ENCODE results near the gene GNGT2.

GNGT2 gene

GRCh38 chr17:49217651-49218413, 7.5 kb upstream of the GNGT2 start:
- Histone ChIP-seq H2BK15ac (ENCODE audit: low read depth, poor library complexity, severe bottlenecking) (no peak overlapping the region), H3K9me3 (ENCODE audit: control insufficient read depth, low read length) (no peaks in the 10 kb centered on the region)
- no peak for DNase-seq

GRCh38 chr17:49216953-49217650, 6.7 kb upstream of the GNGT2 start:
- H3K27ac ChIP-seq (ENCODE audit: low read length, poor library complexity, severe bottlenecking): no peak overlapping the region
- H3K18ac ChIP-seq (ENCODE audit: low read depth in 1 of 2, low read length in 2 of 2): no peak overlapping the region
- H2BK12ac ChIP-seq (ENCODE audit: low read length in 2 of 2): no peak overlapping the region
- no peak for DNase-seq
- H3K79me1 ChIP-seq (replicated peaks; ENCODE audit: low read length, poor library complexity, severe bottlenecking): no peaks in the 10 kb centered on the region
- no peak overlapping the region for H3K23ac ChIP-seq (ENCODE audit: low read length in 2 of 2)
- no peaks in the 10 kb centered on the region for H3K9me3 ChIP-seq (ENCODE audit: control insufficient read depth, low read length)
- no peak overlapping the region for H2BK120ac ChIP-seq (ENCODE audit: low read depth, low read length)
- no peak overlapping the region for H2AK5ac ChIP-seq (ENCODE audit: low read length, severe bottlenecking)
- no peak overlapping the region for H3K9ac ChIP-seq (ENCODE audit: low read length)
- 85% methylated on average over 11 of the region's 11 CpGs for WGBS
- H4K91ac ChIP-seq (ENCODE audit: low read length): peak overlapping the region; percentile 46
- peaks cover 0 to 35% of the 10 kb centered on the region in 2 experiments for H3K27me3 ChIP-seq (ENCODE audit: control insufficient read depth in 1 of 2, insufficient read depth in 1 of 2, low read length in 2 of 2)
- H3K4me1 ChIP-seq (ENCODE audit: control insufficient read depth, insufficient read depth, low read depth, low read length): no peaks in the 10 kb centered on the region
- no peak overlapping the region for H3K4me2 ChIP-seq (ENCODE audit: low read length, poor library complexity, severe bottlenecking)
- H2BK15ac ChIP-seq (ENCODE audit: low read depth, poor library complexity, severe bottlenecking): no peak overlapping the region
- no peak overlapping the region for H2AFZ ChIP-seq (ENCODE audit: low read depth, low read length)
- no peak overlapping the region for H2BK5ac ChIP-seq (ENCODE audit: low read depth, low read length, poor library complexity, severe bottlenecking)
- H3K4ac ChIP-seq (ENCODE audit: low read depth in 1 of 2, low read length in 2 of 2): no peak overlapping the region
- no peak overlapping the region for H4K8ac ChIP-seq (ENCODE audit: low read length)
- H3K14ac ChIP-seq (ENCODE audit: low read length in 2 of 2): no peak overlapping the region
- H3K36me3 ChIP-seq (ENCODE audit: control insufficient read depth in 1 of 2, insufficient read depth in 2 of 2, low read depth in 1 of 2, low read length in 2 of 2): peaks cover 0 to 17% of the 10 kb centered on the region in 2 experiments
- no peak overlapping the region for H3K4me3 ChIP-seq (ENCODE audit: insufficient read depth in 1 of 2, low read depth in 1 of 2, low read length in 2 of 2)

More at GRCh38 chr17:49217651-49218413, 7.5 kb upstream of the GNGT2 start:
- WGBS: 94% methylated on average over 17 of the region's 17 CpGs
- Histone ChIP-seq H2AK5ac (ENCODE audit: low read length, severe bottlenecking) (no peak overlapping the region), H2AFZ (ENCODE audit: low read depth, low read length) (no peak overlapping the region), H3K79me1 (replicated peaks; ENCODE audit: low read length, poor library complexity, severe bottlenecking) (no peaks in the 10 kb centered on the region), H3K23ac (ENCODE audit: low read length in 2 of 2) (no peak overlapping the region), H4K8ac (ENCODE audit: low read length) (no peak overlapping the region), H3K18ac (ENCODE audit: low read depth in 1 of 2, low read length in 2 of 2) (no peak overlapping the region), H3K27me3 (ENCODE audit: control insufficient read depth in 1 of 2, insufficient read depth in 1 of 2, low read length in 2 of 2) (peaks cover 5 to 36% of the 10 kb centered on the region in 2 experiments), H3K9ac (ENCODE audit: low read length) (no peak overlapping the region), H2BK120ac (ENCODE audit: low read depth, low read length) (no peak overlapping the region), H3K4me3 (ENCODE audit: insufficient read depth in 1 of 2, low read depth in 1 of 2, low read length in 2 of 2) (no peak overlapping the region), H4K91ac (ENCODE audit: low read length) (no peak overlapping the region), H3K4me1 (ENCODE audit: control insufficient read depth, insufficient read depth, low read depth, low read length) (no peaks in the 10 kb centered on the region), H2BK12ac (ENCODE audit: low read length in 2 of 2) (no peak overlapping the region), H3K27ac (ENCODE audit: low read length, poor library complexity, severe bottlenecking) (no peak overlapping the region), H2BK5ac (ENCODE audit: low read depth, low read length, poor library complexity, severe bottlenecking) (no peak overlapping the region), H3K36me3 (ENCODE audit: control insufficient read depth in 1 of 2, insufficient read depth in 2 of 2, low read depth in 1 of 2, low read length in 2 of 2) (peaks cover 0 to 20% of the 10 kb centered on the region in 2 experiments), H3K14ac (ENCODE audit: low read length in 2 of 2) (no peak overlapping the region), H3K4me2 (ENCODE audit: low read length, poor library complexity, severe bottlenecking) (no peak overlapping the region), H3K4ac (ENCODE audit: low read depth in 1 of 2, low read length in 2 of 2) (no peak overlapping the region)

DNA sequence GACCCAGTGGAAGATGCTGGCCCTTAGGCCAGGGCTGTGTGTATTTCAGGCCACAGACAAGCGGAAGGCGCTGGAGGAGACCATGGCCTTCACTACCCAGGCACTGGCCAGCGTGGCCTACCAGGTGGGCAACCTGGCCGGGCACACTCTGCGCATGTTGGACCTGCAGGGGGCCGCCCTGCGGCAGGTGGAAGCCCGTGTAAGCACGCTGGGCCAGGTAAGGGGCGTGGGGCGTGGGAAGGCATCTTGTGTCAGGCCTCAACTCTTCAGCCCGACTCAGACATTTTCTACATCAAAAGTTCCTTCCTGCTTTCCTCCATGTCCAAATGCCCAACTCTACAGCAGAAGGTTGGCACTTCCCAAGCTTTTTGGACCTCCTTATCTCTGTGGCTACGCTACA, 6.1 kb upstream of the GNGT2 start:
- H2BK120ac ChIP-seq (ENCODE audit: low read depth, low read length): no peak overlapping the region
- no peak overlapping the region for H3K14ac ChIP-seq (ENCODE audit: low read length in 2 of 2)
- H3K9me3 ChIP-seq (ENCODE audit: control insufficient read depth, low read length): no peaks in the 10 kb centered on the region
- no peak overlapping the region for H2BK12ac ChIP-seq (ENCODE audit: low read length in 2 of 2)
- peaks cover 0 to 17% of the 10 kb centered on the region in 2 experiments for H3K36me3 ChIP-seq (ENCODE audit: control insufficient read depth in 1 of 2, insufficient read depth in 2 of 2, low read depth in 1 of 2, low read length in 2 of 2)
- WGBS: 95% methylated on average over 13 of the region's 13 CpGs
- H3K27ac ChIP-seq (ENCODE audit: low read length, poor library complexity, severe bottlenecking): no peak overlapping the region
- H3K9ac ChIP-seq (ENCODE audit: low read length): no peak overlapping the region
- no peak overlapping the region for H2BK15ac ChIP-seq (ENCODE audit: low read depth, poor library complexity, severe bottlenecking)
- no peak overlapping the region for H3K4ac ChIP-seq (ENCODE audit: low read depth in 1 of 2, low read length in 2 of 2)
- no peak overlapping the region for H3K18ac ChIP-seq (ENCODE audit: low read depth in 1 of 2, low read length in 2 of 2)
- no peak overlapping the region for H2AK5ac ChIP-seq (ENCODE audit: low read length, severe bottlenecking)
- H4K91ac ChIP-seq (ENCODE audit: low read length): no peak overlapping the region
- H3K23ac ChIP-seq (ENCODE audit: low read length in 2 of 2): no peak overlapping the region
- H3K4me1 ChIP-seq (ENCODE audit: control insufficient read depth, insufficient read depth, low read depth, low read length): no peaks in the 10 kb centered on the region
- no peak overlapping the region for H2AFZ ChIP-seq (ENCODE audit: low read depth, low read length)
- H3K4me2 ChIP-seq (ENCODE audit: low read length, poor library complexity, severe bottlenecking): no peak overlapping the region
- no peak overlapping the region for H4K8ac ChIP-seq (ENCODE audit: low read length)
- no peak for DNase-seq
- H3K4me3 ChIP-seq (ENCODE audit: insufficient read depth in 1 of 2, low read depth in 1 of 2, low read length in 2 of 2): no peak overlapping the region
- H3K79me1 ChIP-seq (replicated peaks; ENCODE audit: low read length, poor library complexity, severe bottlenecking): no peaks in the 10 kb centered on the region
- H2BK5ac ChIP-seq (ENCODE audit: low read depth, low read length, poor library complexity, severe bottlenecking): no peak overlapping the region
- H3K27me3 ChIP-seq (ENCODE audit: control insufficient read depth in 1 of 2, insufficient read depth in 1 of 2, low read length in 2 of 2): peaks cover 0 to 32% of the 10 kb centered on the region in 2 experiments

GRCh38 chr17:49214676-49215360, 4.4 kb upstream of the GNGT2 start:
- H4K91ac ChIP-seq (ENCODE audit: low read length): peak overlapping the region; percentile 11
- no peak overlapping the region for H2BK15ac ChIP-seq (ENCODE audit: low read depth, poor library complexity, severe bottlenecking)
- no peak overlapping the region for H3K4ac ChIP-seq (ENCODE audit: low read depth in 1 of 2, low read length in 2 of 2)
- no peak overlapping the region for H2BK5ac ChIP-seq (ENCODE audit: low read depth, low read length, poor library complexity, severe bottlenecking)
- no peak overlapping the region for H2AFZ ChIP-seq (ENCODE audit: low read depth, low read length)
- H2AK5ac ChIP-seq (ENCODE audit: low read length, severe bottlenecking): no peak overlapping the region
- H3K79me1 ChIP-seq (replicated peaks; ENCODE audit: low read length, poor library complexity, severe bottlenecking): peaks cover 2% of the 10 kb centered on the region
- H3K27ac ChIP-seq (ENCODE audit: low read length, poor library complexity, severe bottlenecking): no peak overlapping the region
- no peak overlapping the region for H3K14ac ChIP-seq (ENCODE audit: low read length in 2 of 2)
- no peak overlapping the region for H3K18ac ChIP-seq (ENCODE audit: low read depth in 1 of 2, low read length in 2 of 2)
- no peaks in the 10 kb centered on the region for H3K9me3 ChIP-seq (ENCODE audit: control insufficient read depth, low read length)
- H3K36me3 ChIP-seq (ENCODE audit: control insufficient read depth in 1 of 2, insufficient read depth in 2 of 2, low read depth in 1 of 2, low read length in 2 of 2): peaks cover 0 to 13% of the 10 kb centered on the region in 2 experiments
- no peak overlapping the region for H3K4me2 ChIP-seq (ENCODE audit: low read length, poor library complexity, severe bottlenecking)
- H3K23ac ChIP-seq (ENCODE audit: low read length in 2 of 2): no peak overlapping the region
- no peak overlapping the region for H3K9ac ChIP-seq (ENCODE audit: low read length)
- no peak overlapping the region for H2BK120ac ChIP-seq (ENCODE audit: low read depth, low read length)
- H3K27me3 ChIP-seq (ENCODE audit: control insufficient read depth in 1 of 2, insufficient read depth in 1 of 2, low read length in 2 of 2): peaks cover 0 to 44% of the 10 kb centered on the region in 2 experiments
- H3K4me1 ChIP-seq (ENCODE audit: control insufficient read depth, insufficient read depth, low read depth, low read length): peaks cover 14% of the 10 kb centered on the region
- 87% methylated on average over 11 of the region's 12 CpGs for WGBS
- no peak overlapping the region for H2BK12ac ChIP-seq (ENCODE audit: low read length in 2 of 2)
- no peak overlapping the region for H3K4me3 ChIP-seq (ENCODE audit: insufficient read depth in 1 of 2, low read depth in 1 of 2, low read length in 2 of 2)
- no peak overlapping the region for H4K8ac ChIP-seq (ENCODE audit: low read length)
- DNase-seq: no peak
